SH-SY5Y (cell line): Measurements from ENCODE around the gene ZNF91.

ENCODE experiments used
- GATA2 ChIP-seq: IDR thresholded peaks from 2 replicates; pipeline ENCODE4 v1.6.1; 2011; ENCODE audit warnings: mild to moderate bottlenecking, low read depth, low read length
- GATA3 ChIP-seq: IDR thresholded peaks from 2 replicates; pipeline ENCODE4 v1.6.1; 2011; ENCODE audit warnings: low read depth, mild to moderate bottlenecking, low read length, moderate library complexity

GRCh38 chr19:23420824-23421223 lies 25.6 kb upstream of the ZNF91 start:
- TF ChIP-seq GATA2 (no peak), GATA3 (no peak)
